ENCODE results near the gene PCED1B.

Gene PCED1B

GRCh38 chr12:47205532-47206449 lies 126.4 kb downstream of the PCED1B start:
- no peaks in the 10 kb centered on the region for H3K9me3 ChIP-seq
- H3K27me3 ChIP-seq: no peaks in the 10 kb centered on the region
- H3K4me1 ChIP-seq: no peaks in the 10 kb centered on the region
- DNase-seq: no peak
- H3K36me3 ChIP-seq: no peaks in the 10 kb centered on the region
- no peak for TF ChIP-seq CTCF (IDR thresholded peaks at IDR 0.05; ENCODE audit: low read depth, low read length)
- H3K4me3 ChIP-seq (ENCODE audit: low read depth, low read length): no peak overlapping the region

GRCh38 chr12:47206450-47207339 lies 127.3 kb downstream of the PCED1B start:
- Histone ChIP-seq H3K4me3 (ENCODE audit: low read depth, low read length) (no peak overlapping the region), H3K36me3 (no peaks in the 10 kb centered on the region), H3K27me3 (no peaks in the 10 kb centered on the region), H3K9me3 (no peaks in the 10 kb centered on the region), H3K4me1 (no peaks in the 10 kb centered on the region)
- TF ChIP-seq CTCF (IDR thresholded peaks at IDR 0.05; ENCODE audit: low read depth, low read length): no peak
- DNase-seq: no peak

GRCh38 chr12:47207340-47207717 lies 127.9 kb downstream of the PCED1B start:
- Histone ChIP-seq H3K4me3 (ENCODE audit: low read depth, low read length) (no peak overlapping the region), H3K9me3 (no peaks in the 10 kb centered on the region), H3K36me3 (no peaks in the 10 kb centered on the region), H3K4me1 (no peaks in the 10 kb centered on the region), H3K27me3 (no peaks in the 10 kb centered on the region)
- no peak for DNase-seq
- TF ChIP-seq CTCF (IDR thresholded peaks at IDR 0.05; ENCODE audit: low read depth, low read length): no peak

GRCh38 chr12:47207829-47208248 lies 128.4 kb downstream of the PCED1B start:
- no peak for TF ChIP-seq CTCF (IDR thresholded peaks at IDR 0.05; ENCODE audit: low read depth, low read length)
- Histone ChIP-seq H3K9me3 (no peaks in the 10 kb centered on the region), H3K4me3 (ENCODE audit: low read depth, low read length) (no peak overlapping the region), H3K36me3 (no peaks in the 10 kb centered on the region), H3K27me3 (no peaks in the 10 kb centered on the region), H3K4me1 (no peaks in the 10 kb centered on the region)
- DNase-seq: no peak

- H3K4me1 ChIP-seq: no peaks in the 10 kb centered on the region
Measured at GRCh38 chr12:47209014-47209413, 129.6 kb downstream of the PCED1B start.

More at GRCh38 chr12:47209014-47209413, 129.6 kb downstream of the PCED1B start:
- Histone ChIP-seq H3K4me3 (ENCODE audit: low read depth, low read length) (no peak overlapping the region), H3K27me3 (no peaks in the 10 kb centered on the region), H3K9me3 (no peaks in the 10 kb centered on the region), H3K36me3 (no peaks in the 10 kb centered on the region)
- DNase-seq: no peak
- TF ChIP-seq CTCF (IDR thresholded peaks at IDR 0.05; ENCODE audit: low read depth, low read length): no peak
